Amniotic stem cell (primary cell): Measurements from ENCODE around the gene CTDP1.

Source experiments
- DNase-seq: peaks from one replicate; lab custom pipeline; 2025; lab: John Stamatoyannopoulos, UW

The CTDP1 gene

GRCh38 chr18:79766308-79766707 is 86.7 kb downstream of the CTDP1 start:
- no peak for DNase-seq

GRCh38 chr18:79768745-79769144 is 89.1 kb downstream of the CTDP1 start:
- no peak for DNase-seq

- no peak for DNase-seq
Observed at GRCh38 chr18:79769698-79770500, 90.3 kb downstream of the CTDP1 start.

GRCh38 chr18:79770501-79770815 is 90.9 kb downstream of the CTDP1 start:
- DNase-seq: no peak

- no peak for DNase-seq
Observed at GRCh38 chr18:79770826-79771225, 91.2 kb downstream of the CTDP1 start.

- no peak for DNase-seq
Observed at GRCh38 chr18:79771446-79772107, 92.0 kb downstream of the CTDP1 start.

GRCh38 chr18:79772108-79772864 is 92.7 kb downstream of the CTDP1 start:
- no peak for DNase-seq

- DNase-seq: no peak
Observed at GRCh38 chr18:79772865-79773696, 93.5 kb downstream of the CTDP1 start.

GRCh38 chr18:79774111-79774510 is 94.5 kb downstream of the CTDP1 start:
- DNase-seq: no peak

GRCh38 chr18:79775441-79776221 is 96.0 kb downstream of the CTDP1 start:
- no peak for DNase-seq

- no peak for DNase-seq
Observed at GRCh38 chr18:79776674-79777073, 97.1 kb downstream of the CTDP1 start.

- DNase-seq: no peak
Observed at GRCh38 chr18:79778291-79778791, 98.7 kb downstream of the CTDP1 start.

GRCh38 chr18:79779021-79779699 is 99.6 kb downstream of the CTDP1 start:
- no peak for DNase-seq

- no peak for DNase-seq
Observed at GRCh38 chr18:79779700-79780190, 100.1 kb downstream of the CTDP1 start.

- DNase-seq: no peak
Observed at GRCh38 chr18:79780547-79780946, 100.9 kb downstream of the CTDP1 start.

- DNase-seq: no peak
Observed at GRCh38 chr18:79781331-79781941, 101.8 kb downstream of the CTDP1 start.

- no peak for DNase-seq
Observed at GRCh38 chr18:79782566-79783308, 103.1 kb downstream of the CTDP1 start.

GRCh38 chr18:79784071-79784913 is 104.7 kb downstream of the CTDP1 start:
- DNase-seq: no peak
